Upper lobe of left lung (tissue), 6 donors: ENCODE measurements around the gene SLC9A8. TPM values are rescaled to one million over a fixed set of nuclear protein-coding genes. Genes with fewer than 3 reads are reported as not detected.

Experiments used
- ATAC-seq, 2 donors: fragments of 200-7000 bp; cut with Tn5 transposase; one replicate each; pipeline ENCODE4 v1.9.1; 2022; ENCODE audit warnings: mild to moderate bottlenecking in 2 of 2, moderate library complexity in 2 of 2; ENCODE audit not compliant: low FRiP score in 2 of 2
- DNase-seq, 2 donors: peaks; one replicate each; pipeline ENCODE4 v3.0.0-alpha.2; 2019 to 2020
- H3K27ac ChIP-seq, 4 donors: fragments of 200-600 bp; sonication (generic); one replicate each; pipeline ENCODE4 v1.5.1; 2016 to 2019
- H3K27me3 ChIP-seq, 4 donors: fragments of 200-600 bp; sonication (generic); one replicate each; pipeline ENCODE4 v1.5.1; 2017 to 2019
- H3K36me3 ChIP-seq, 4 donors: fragments of 200-600 bp; sonication (generic); one replicate each; pipeline ENCODE4 v1.5.1; 2016 to 2019
- H3K4me1 ChIP-seq, 4 donors: fragments of 200-600 bp; sonication (generic); one replicate each; pipeline ENCODE4 v1.5.1; 2018 to 2019
- H3K4me3 ChIP-seq, 4 donors: fragments of 200-600 bp; sonication (generic); one replicate each; pipeline ENCODE4 v1.5.1; 2017 to 2019; ENCODE audit warnings: mild to moderate bottlenecking in 2 of 4, moderate library complexity in 1 of 4
- H3K9me3 ChIP-seq, 4 donors: fragments of 200-600 bp; sonication (generic); one replicate each; pipeline ENCODE4 v1.5.1; 2018 to 2019
- CTCF ChIP-seq, 6 experiments: fragments of 450-650 bp in 4 of 6; fragments of 200-600 bp in 2 of 6; sonication (generic) in 2 of 6; IDR thresholded peaks; one replicate each; pipeline ENCODE4 v1.5.1; 2016 to 2019; ENCODE audit warnings: antibody characterized with exemption in 6 of 6
- EP300 ChIP-seq, 4 donors: sonication (generic); formaldehyde crosslinking; IDR thresholded peaks; one replicate each; pipeline ENCODE4 v1.5.1; 2017; ENCODE audit warnings: antibody characterized with exemption in 4 of 4, control low read depth in 2 of 4
- POLR2A ChIP-seq, 4 donors: fragments of 450-650 bp; IDR thresholded peaks; one replicate each; pipeline ENCODE4 v1.5.1; 2016 to 2017; ENCODE audit warnings: antibody characterized with exemption in 4 of 4, mild to moderate bottlenecking in 2 of 4
- POLR2AphosphoS5 ChIP-seq, 2 donors: sonication (generic); formaldehyde crosslinking; IDR thresholded peaks; one replicate each; pipeline ENCODE4 v1.5.1; 2017; ENCODE audit warnings: antibody characterized with exemption in 2 of 2
- WGBS, 2 donors: methylation state at CpG; one replicate each; pipeline ENCODE4 v1.1.5; 2017 to 2018; 5-methylcytosine and 5-hydroxymethylcytosine counted together
- total RNA-seq, 6 donors: library from RNA; depleted of rRNA in 4 of 6; stranded (reverse); fragments of >200 nt in 4 of 6; gene quantifications; one replicate each; pipeline versions ENCODE4 v1.1.0 to v1.2.1, GENCODE V29; 2016 to 2021
- donor health status: DM: no; HTN: no; CAD: no; lungs with moderate emphysema.
- donor health status: DM: no; HTN: yes; CAD: no; lungs with severe emphysema.

SLC9A8 gene
- total RNA-seq, 6 donors from 2014 or later = 13.2 to 19.6 (median 17.2) TPM

- 64 to 76% methylated on average over 4 to 7 of the region's 7 CpGs for WGBS, 2 donors
- Histone ChIP-seq H3K4me3 (no peak overlapping the region), H3K36me3 (peaks cover 0 to 60% (median 10%) of the 10 kb centered on the region in 4 donors), H3K9me3 (no peaks in the 10 kb centered on the region), H3K4me1 (peaks cover 14 to 29% (median 17%) of the 10 kb centered on the region in 4 donors), H3K27me3 (no peaks in the 10 kb centered on the region), H3K27ac (peak overlapping the region; percentile 16 to 67 (median 42))
- peak; percentile 43 to 85 for ATAC-seq
- peak in 1 of 2 donors; percentile 87 for DNase-seq
- peak in 1 of 4 donors; percentile 63 for TF ChIP-seq EP300 (IDR thresholded peaks at IDR 0.05)
- TF ChIP-seq POLR2A (IDR thresholded peaks at IDR 0.05) = no peak
- peak in 2 of 6 experiments; percentile 18 to 35 for TF ChIP-seq CTCF (IDR thresholded peaks at IDR 0.05)
- peak in 1 of 2 donors; percentile 24 for TF ChIP-seq POLR2AphosphoS5 (IDR thresholded peaks at IDR 0.05)
Measured at GRCh38 chr20:49825521-49826033, 12.9 kb downstream of the SLC9A8 start.

DNA sequence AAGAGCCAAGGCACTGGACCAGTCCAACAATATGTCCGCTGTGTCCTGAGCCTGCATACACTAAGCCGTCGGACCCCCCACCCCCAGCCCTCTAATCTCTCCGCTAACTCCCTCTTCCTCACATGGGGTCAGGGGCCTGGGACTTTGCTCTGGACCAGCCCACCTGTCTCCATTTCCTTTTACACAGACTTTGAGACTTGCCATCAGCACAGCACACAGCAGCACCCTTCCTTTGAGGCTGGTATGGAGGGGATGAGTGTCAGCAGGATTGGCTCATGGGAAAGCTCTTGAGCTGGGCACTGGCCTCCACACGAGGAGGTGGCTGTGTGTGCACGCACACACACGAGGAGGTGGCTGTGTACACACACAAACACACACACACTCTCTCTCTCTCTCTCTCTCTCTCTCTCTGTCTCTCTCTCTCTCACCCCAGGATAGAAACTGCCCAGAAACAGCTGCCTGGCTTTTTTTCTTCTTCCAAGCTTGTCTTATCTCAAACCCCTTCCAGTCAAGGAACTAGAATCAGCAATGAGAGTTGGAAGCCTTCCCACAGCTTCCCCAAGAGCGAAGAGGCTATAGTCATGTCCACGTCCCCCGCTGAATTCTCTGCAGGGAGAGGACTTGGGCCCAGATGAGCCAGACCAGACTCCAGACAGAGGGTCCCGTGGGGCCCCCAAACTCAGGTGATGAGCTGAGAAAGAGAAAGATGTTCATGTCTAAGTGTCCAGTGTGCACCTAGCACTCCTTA is 18.6 kb downstream of the SLC9A8 start:
- H3K27me3 ChIP-seq = no peaks in the 10 kb centered on the region
- TF ChIP-seq EP300 (IDR thresholded peaks at IDR 0.05) (no peak), CTCF (IDR thresholded peaks at IDR 0.05) (no peak), POLR2A (IDR thresholded peaks at IDR 0.05) (no peak), POLR2AphosphoS5 (IDR thresholded peaks at IDR 0.05) (no peak)
- no peak for ATAC-seq
- H3K9me3 ChIP-seq = no peaks in the 10 kb centered on the region
- WGBS, 2 donors = 82 to 85% methylated on average over 11 of the region's 11 CpGs
- peaks cover 0 to 21% (median 12%) of the 10 kb centered on the region in 4 donors for H3K4me1 ChIP-seq
- peak overlapping the region; percentile 50 to 73 (median 65) for H3K27ac ChIP-seq
- DNase-seq = no peak
- H3K4me3 ChIP-seq = no peak overlapping the region
- peaks cover 0 to 58% (median 20%) of the 10 kb centered on the region in 4 donors for H3K36me3 ChIP-seq

- peaks cover 0 to 21% (median 12%) of the 10 kb centered on the region in 4 donors for H3K4me1 ChIP-seq
- TF ChIP-seq POLR2A (IDR thresholded peaks at IDR 0.05) (no peak), CTCF (IDR thresholded peaks at IDR 0.05) (no peak), EP300 (IDR thresholded peaks at IDR 0.05) (no peak)
- H3K4me3 ChIP-seq = no peak overlapping the region
- no peaks in the 10 kb centered on the region for H3K27me3 ChIP-seq
- ATAC-seq (peak in 1 of 2 donors; percentile 59), DNase-seq (no peak)
- H3K36me3 ChIP-seq = peaks cover 0 to 55% (median 17%) of the 10 kb centered on the region in 4 donors
- peak overlapping the region; percentile 50 to 73 (median 65) for H3K27ac ChIP-seq
- H3K9me3 ChIP-seq = no peaks in the 10 kb centered on the region
- WGBS, 2 donors = 83 to 85% methylated on average over 10 to 12 of the region's 12 CpGs
Measured at GRCh38 chr20:49831770-49832631, 19.4 kb downstream of the SLC9A8 start.

DNA sequence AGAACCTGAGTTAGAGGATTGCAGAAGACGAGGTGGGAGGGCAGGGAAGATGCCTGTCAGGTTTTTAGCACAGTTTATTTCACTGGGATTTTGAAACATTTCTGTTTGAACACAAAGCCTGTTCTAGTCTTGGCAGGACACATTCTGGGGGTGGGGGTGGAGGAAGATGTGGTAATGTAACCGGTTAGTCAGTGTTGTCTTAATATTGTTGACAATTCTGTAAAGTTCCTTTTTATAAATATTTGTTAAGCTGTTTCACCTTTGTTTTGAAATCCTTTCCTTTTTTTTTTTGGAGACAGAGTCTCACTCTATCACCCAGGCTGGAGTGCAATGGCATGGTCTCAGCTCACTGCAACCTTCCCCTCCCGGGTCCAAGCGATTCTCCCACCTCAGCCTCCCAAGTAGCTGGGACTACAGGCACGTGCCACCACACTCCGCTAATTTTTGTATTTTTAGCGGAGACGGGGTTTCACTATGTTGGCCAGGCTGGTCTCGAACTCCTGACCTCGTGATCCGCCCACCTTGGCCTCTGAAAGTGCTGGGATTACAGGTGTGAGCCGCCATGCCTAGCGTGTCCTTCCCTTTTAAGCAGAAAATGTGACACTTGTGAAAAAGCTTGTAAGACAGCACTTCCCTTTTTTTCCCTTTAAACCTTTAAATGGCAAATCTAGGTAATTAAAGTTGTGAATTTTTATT is 20.2 kb downstream of the SLC9A8 start:
- no peaks in the 10 kb centered on the region for H3K27me3 ChIP-seq
- peak in 1 of 2 donors; percentile 43 for DNase-seq
- H3K4me3 ChIP-seq = no peak overlapping the region
- TF ChIP-seq CTCF (IDR thresholded peaks at IDR 0.05) = no peak
- TF ChIP-seq EP300 (IDR thresholded peaks at IDR 0.05) = no peak
- no peak for TF ChIP-seq POLR2AphosphoS5 (IDR thresholded peaks at IDR 0.05)
- TF ChIP-seq POLR2A (IDR thresholded peaks at IDR 0.05) = no peak
- peaks cover 0 to 48% (median 12%) of the 10 kb centered on the region in 4 donors for H3K36me3 ChIP-seq
- H3K4me1 ChIP-seq = peaks cover 0 to 21% (median 12%) of the 10 kb centered on the region in 4 donors
- no peaks in the 10 kb centered on the region for H3K9me3 ChIP-seq
- ATAC-seq = no peak
- 74 to 79% methylated on average over 13 of the region's 13 CpGs for WGBS, 2 donors
- peak overlapping the region; percentile 50 to 73 (median 65) for H3K27ac ChIP-seq
